ENCODE data around the gene PEX26. TPM values are rescaled to one million over a fixed set of nuclear protein-coding genes. Genes with fewer than 3 reads are reported as not detected.
"Not testable (repeated sequence)": the region's sequence is repeated elsewhere in the genome, so short reads cannot be mapped to it uniquely, and the experiment has no call there.

Gene PEX26
- total and polyA plus RNA-seq, 2 experiments from 2014 or later = 5.4 to 45.5 TPM

DNA sequence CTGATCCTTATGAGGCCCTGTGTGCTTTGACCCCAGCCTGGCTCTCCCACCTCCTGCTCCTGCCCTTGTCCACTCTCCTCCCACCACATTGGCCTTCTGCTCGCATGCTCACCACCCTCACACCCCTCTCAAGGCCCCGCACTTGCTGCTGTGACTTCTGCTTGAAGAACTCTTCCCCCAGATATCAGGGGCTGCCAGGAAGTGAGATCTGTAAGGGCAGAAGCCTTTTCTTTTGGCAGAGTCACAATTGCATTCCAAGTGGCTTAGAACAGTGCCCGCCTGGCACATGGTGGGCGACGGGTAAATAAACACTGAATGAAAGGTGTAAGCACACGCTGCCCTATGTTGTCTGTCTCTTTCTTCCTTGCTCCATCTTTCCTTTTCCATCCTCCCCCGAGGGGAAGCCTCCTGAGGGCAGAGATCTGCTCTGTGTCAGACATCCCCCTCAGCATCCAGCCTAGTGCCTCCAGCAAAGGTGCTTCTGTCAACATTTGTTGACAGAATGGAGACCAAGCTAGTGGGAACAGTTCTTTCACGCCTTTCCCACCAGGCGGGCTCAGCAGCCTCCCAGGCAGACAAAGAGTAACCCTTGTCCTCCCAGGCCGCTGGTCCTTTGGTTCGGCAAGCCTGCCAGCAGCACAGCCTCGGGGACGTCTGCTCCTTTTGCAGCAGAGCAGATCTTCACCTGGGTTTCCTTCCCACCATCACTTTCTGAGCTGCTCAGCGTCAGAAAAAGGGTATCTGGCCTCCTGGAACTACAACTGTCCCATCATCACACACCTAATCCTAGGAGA lies 10.0 kb upstream of the PEX26 start:
- Histone ChIP-seq H3K36me3 (no peaks in the 10 kb centered on the region), H3K4me3 (no peak overlapping the region), H3K9me3 (ENCODE audit: low read depth) (no peaks in the 10 kb centered on the region), H3K4me1 (ENCODE audit: low read depth) (peaks cover 3% of the 10 kb centered on the region), H3K27me3 (no peaks in the 10 kb centered on the region), H3K27ac (peak overlapping the region; percentile 82)
- TF ChIP-seq, protein P1, sequence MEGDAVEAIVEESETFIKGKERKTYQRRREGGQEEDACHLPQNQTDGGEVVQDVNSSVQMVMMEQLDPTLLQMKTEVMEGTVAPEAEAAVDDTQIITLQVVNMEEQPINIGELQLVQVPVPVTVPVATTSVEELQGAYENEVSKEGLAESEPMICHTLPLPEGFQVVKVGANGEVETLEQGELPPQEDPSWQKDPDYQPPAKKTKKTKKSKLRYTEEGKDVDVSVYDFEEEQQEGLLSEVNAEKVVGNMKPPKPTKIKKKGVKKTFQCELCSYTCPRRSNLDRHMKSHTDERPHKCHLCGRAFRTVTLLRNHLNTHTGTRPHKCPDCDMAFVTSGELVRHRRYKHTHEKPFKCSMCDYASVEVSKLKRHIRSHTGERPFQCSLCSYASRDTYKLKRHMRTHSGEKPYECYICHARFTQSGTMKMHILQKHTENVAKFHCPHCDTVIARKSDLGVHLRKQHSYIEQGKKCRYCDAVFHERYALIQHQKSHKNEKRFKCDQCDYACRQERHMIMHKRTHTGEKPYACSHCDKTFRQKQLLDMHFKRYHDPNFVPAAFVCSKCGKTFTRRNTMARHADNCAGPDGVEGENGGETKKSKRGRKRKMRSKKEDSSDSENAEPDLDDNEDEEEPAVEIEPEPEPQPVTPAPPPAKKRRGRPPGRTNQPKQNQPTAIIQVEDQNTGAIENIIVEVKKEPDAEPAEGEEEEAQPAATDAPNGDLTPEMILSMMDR (IDR thresholded peaks at IDR 0.05; ENCODE audit: low read depth, low read length) = no peak
- no peak for DNase-seq (ENCODE audit: low read depth in 1 of 2, low spot score in 1 of 2)

DNA sequence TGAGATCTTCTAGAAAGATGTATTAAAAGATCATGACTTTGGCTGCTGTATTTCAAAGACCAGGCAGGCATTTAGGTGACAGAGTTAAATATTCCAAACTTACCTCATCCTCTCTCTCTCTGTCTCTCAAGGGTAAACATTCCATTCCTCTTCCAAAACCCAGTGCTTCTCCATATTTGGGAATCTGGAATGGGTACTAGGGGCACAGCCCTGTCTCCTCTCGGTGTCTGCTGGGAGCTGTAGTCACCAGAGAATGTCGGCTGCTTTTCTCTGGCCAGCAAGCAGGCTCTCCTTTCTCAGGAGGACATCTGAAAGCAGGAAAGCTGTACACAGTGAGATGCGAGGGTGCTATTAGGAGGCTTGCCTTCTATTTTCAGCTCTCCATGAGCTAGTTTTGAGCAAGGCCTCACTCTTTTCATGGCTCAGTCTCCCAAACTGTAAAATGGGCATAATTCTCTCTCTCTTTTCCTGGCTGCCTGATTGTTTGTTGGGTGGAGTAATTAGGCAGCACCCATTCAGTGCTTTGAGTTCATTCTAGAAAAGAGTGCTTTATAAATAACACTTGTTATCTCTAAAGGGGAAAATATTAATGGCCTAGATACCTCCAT lies 9.3 kb upstream of the PEX26 start:
- Histone ChIP-seq H3K4me3 (no peak overlapping the region), H3K36me3 (no peaks in the 10 kb centered on the region), H3K27ac (peak overlapping the region; percentile 82), H3K4me1 (ENCODE audit: low read depth) (peaks cover 3% of the 10 kb centered on the region), H3K27me3 (no peaks in the 10 kb centered on the region), H3K9me3 (ENCODE audit: low read depth) (no peaks in the 10 kb centered on the region)
- DNase-seq (ENCODE audit: low read depth in 1 of 2, low spot score in 1 of 2) = peak in 1 of 2 donors; percentile 61
- TF ChIP-seq, protein P1 (IDR thresholded peaks at IDR 0.05; ENCODE audit: low read depth, low read length) = no peak

DNA sequence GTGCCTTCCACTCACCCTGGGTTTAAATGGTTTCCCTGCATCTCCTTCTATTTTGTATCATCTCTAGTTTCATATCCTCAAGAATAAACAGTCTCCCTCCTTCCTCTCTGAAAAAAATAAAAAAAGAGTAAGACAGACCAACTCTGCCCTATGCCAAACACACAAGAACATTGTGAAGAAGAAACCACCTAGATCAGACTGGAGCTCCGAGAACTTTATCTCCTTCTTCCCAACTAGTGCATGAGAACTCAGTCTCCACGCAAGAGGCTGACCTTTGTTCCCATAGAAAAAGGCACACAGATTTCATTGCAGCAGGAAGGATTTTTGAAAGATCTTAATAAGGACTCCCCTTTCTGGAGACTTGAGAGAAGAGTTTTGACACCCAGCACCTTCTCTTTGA lies 8.7 kb upstream of the PEX26 start:
- peaks cover 3% of the 10 kb centered on the region for H3K4me1 ChIP-seq (ENCODE audit: low read depth)
- H3K9me3 ChIP-seq (ENCODE audit: low read depth) = no peaks in the 10 kb centered on the region
- H3K27ac ChIP-seq = peak overlapping the region; percentile 82
- DNase-seq (ENCODE audit: low read depth in 1 of 2, low spot score in 1 of 2) = no peak
- TF ChIP-seq, protein P1 (IDR thresholded peaks at IDR 0.05; ENCODE audit: low read depth, low read length) = no peak
- H3K36me3 ChIP-seq = no peaks in the 10 kb centered on the region
- H3K4me3 ChIP-seq = no peak overlapping the region
- no peaks in the 10 kb centered on the region for H3K27me3 ChIP-seq

DNA sequence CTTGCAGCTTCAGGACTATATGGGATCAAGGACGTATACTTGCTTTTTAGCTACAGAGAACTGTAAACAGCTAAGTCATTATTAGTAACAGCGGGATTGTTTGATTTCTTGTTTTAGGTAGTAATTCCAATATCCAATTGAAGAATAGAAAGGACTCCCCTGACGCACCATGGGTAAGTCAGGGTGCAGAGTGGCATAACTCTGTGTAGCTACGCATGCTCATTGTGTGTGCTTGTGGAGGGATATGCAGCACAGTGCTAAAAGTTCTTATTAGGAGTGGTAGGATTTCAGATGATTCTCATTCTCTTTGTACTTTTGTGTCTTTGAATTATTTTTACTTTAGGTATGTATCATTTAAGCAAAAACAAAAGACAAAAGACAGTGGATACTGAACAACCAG lies 7.7 kb upstream of the PEX26 start:
- H3K27ac ChIP-seq = no peak overlapping the region
- no peak for DNase-seq (ENCODE audit: low read depth in 1 of 2, low spot score in 1 of 2)
- TF ChIP-seq, protein P1 (IDR thresholded peaks at IDR 0.05; ENCODE audit: low read depth, low read length) = no peak
- H3K36me3 ChIP-seq = no peaks in the 10 kb centered on the region
- no peak overlapping the region for H3K4me3 ChIP-seq
- peaks cover 3% of the 10 kb centered on the region for H3K4me1 ChIP-seq (ENCODE audit: low read depth)
- H3K9me3 ChIP-seq (ENCODE audit: low read depth) = no peaks in the 10 kb centered on the region
- no peaks in the 10 kb centered on the region for H3K27me3 ChIP-seq

DNA sequence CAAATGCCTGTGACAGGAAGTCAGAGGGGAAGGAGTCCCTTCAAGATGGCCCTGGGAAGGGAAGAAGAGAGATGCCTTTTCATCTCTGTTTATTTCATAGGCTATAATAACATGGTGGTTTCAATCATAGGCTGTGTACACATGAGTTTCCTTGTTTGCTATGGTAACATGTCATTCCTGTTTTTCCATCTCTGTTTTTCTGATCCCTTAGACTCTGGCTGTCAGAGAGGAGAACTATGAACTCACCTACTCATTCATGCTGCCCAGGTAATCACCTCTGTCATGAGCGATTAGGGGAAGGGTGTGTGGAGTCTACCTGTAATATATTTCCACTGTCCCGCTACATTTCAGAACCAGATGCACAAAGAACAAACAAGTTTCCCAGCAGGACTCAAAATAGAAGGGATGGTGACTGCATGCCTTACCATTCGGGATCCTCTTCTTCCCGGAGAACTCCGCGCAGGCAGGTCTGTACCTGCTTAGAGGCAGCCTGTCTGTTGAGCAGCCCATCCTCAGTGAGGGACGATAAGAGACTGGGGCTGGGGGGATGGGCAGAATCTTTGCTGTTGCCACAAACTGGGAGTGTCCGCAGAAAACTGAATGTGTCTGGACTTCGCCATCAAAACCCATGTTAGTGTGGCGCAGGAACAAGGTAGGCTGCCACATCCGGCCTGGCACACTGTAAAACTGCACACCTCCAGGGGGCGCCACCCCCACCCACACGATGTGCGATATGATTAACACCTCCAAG lies 7.1 kb upstream of the PEX26 start:
- Histone ChIP-seq H3K27ac (no peak overlapping the region), H3K36me3 (no peaks in the 10 kb centered on the region), H3K9me3 (ENCODE audit: low read depth) (no peaks in the 10 kb centered on the region), H3K4me3 (no peak overlapping the region), H3K4me1 (ENCODE audit: low read depth) (peaks cover 3% of the 10 kb centered on the region), H3K27me3 (no peaks in the 10 kb centered on the region)
- DNase-seq (ENCODE audit: low read depth in 1 of 2, low spot score in 1 of 2) = no peak
- TF ChIP-seq, protein P1 (IDR thresholded peaks at IDR 0.05; ENCODE audit: low read depth, low read length) = peak; percentile 24

DNA sequence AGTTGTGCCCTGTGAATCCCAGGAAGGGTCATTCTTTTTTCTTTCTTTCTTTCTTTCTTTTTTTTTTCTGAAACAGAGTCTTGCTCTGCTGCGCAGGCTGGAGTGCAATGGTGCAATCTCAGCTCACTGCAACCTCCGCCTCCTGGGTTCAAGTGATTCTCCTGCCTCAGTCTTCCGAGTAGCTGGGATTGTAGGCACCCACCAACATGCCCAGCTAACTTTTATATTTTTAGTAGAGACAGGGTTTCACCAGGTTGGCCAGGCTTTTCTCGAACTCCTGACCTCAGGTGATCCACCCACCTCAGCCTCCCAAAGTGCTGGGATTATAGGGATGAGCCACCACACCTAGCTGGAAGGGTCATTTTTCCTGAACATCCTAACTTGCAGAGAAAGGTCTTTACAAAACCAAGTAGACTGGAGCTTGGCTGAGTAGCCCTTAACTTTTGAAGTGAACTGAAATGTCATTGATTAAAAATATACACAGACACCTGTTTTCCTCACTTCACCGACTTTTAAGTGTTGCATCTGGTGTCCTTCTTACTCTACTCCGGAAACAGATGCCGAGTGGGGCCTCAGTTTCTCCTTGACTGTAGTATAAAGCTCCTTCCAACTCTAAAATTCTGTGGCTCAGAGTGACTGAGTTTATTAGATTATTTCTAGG lies 6.4 kb upstream of the PEX26 start:
- H3K27ac ChIP-seq = not testable (repeated sequence)

More for the DNA sequence above, 6.4 kb upstream of the PEX26 start:
- H3K4me3 ChIP-seq; H3K36me3 ChIP-seq; DNase-seq (ENCODE audit: low read depth in 1 of 2, low spot score in 1 of 2); H3K27me3 ChIP-seq; H3K4me1 ChIP-seq (ENCODE audit: low read depth); H3K9me3 ChIP-seq (ENCODE audit: low read depth): not testable (repeated sequence)

Measured in cardiac muscle cell (in vitro differentiated cells and primary cell).